Ishikawa (cell line): ENCODE measurements around the gene PPP1R37.

Experiments
- CEBPB ChIP-seq: IDR thresholded peaks from 2 replicates; pipeline ENCODE4 v1.6.1; 2012
- FOXM1 ChIP-seq: IDR thresholded peaks from 2 replicates; pipeline ENCODE4 v1.6.1; 2012; ENCODE audit warnings: low read depth, borderline replicate concordance
- NFIC ChIP-seq: IDR thresholded peaks from 2 replicates; pipeline ENCODE4 v1.6.1; 2012
- RAD21 ChIP-seq: IDR thresholded peaks from 2 replicates; pipeline ENCODE4 v1.6.1; 2012; ENCODE audit warnings: low read depth
- TCF12 ChIP-seq: IDR thresholded peaks from 2 replicates; pipeline ENCODE4 v1.6.1; 2012; ENCODE audit warnings: low read depth

GRCh38 chr19:45121827-45122345 lies 28.9 kb downstream of the PPP1R37 start:
- no peak for TF ChIP-seq CEBPB
- TF ChIP-seq RAD21 = no peak
- no peak for TF ChIP-seq FOXM1
- no peak for TF ChIP-seq TCF12
- no peak for TF ChIP-seq NFIC
